ENCODE data around the gene PXMP2. TPM values are rescaled to one million over a fixed set of nuclear protein-coding genes. Genes with fewer than 3 reads are reported as not detected.

PXMP2 gene
- total and polyA plus RNA-seq, 2 of the 8 experiments (the other 6 are each of a cell fraction or from before 2014, with no cell fraction given), result 13.8 to 15.1 TPM

DNA sequence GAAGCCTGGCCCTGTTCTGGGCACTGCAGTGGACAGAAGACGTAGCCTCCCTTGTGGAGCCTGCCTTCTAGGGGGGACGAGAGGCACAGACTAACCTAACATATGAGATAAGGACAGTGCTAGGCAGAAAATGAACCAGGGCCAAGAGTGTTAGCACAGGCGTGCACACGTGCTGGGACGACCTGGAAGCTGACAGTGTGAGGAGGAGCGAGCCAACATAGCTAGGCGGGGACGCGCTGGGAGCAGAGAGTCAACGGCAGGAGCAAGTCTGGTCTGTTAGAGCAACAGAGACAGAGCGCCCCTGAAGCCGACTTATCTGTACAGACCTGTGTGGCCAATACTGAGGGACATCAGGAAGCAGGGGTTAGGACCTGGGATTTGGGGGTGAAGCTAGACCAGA lies 8.0 kb downstream of the PXMP2 start (continued):
- TF ChIP-seq, protein P1, sequence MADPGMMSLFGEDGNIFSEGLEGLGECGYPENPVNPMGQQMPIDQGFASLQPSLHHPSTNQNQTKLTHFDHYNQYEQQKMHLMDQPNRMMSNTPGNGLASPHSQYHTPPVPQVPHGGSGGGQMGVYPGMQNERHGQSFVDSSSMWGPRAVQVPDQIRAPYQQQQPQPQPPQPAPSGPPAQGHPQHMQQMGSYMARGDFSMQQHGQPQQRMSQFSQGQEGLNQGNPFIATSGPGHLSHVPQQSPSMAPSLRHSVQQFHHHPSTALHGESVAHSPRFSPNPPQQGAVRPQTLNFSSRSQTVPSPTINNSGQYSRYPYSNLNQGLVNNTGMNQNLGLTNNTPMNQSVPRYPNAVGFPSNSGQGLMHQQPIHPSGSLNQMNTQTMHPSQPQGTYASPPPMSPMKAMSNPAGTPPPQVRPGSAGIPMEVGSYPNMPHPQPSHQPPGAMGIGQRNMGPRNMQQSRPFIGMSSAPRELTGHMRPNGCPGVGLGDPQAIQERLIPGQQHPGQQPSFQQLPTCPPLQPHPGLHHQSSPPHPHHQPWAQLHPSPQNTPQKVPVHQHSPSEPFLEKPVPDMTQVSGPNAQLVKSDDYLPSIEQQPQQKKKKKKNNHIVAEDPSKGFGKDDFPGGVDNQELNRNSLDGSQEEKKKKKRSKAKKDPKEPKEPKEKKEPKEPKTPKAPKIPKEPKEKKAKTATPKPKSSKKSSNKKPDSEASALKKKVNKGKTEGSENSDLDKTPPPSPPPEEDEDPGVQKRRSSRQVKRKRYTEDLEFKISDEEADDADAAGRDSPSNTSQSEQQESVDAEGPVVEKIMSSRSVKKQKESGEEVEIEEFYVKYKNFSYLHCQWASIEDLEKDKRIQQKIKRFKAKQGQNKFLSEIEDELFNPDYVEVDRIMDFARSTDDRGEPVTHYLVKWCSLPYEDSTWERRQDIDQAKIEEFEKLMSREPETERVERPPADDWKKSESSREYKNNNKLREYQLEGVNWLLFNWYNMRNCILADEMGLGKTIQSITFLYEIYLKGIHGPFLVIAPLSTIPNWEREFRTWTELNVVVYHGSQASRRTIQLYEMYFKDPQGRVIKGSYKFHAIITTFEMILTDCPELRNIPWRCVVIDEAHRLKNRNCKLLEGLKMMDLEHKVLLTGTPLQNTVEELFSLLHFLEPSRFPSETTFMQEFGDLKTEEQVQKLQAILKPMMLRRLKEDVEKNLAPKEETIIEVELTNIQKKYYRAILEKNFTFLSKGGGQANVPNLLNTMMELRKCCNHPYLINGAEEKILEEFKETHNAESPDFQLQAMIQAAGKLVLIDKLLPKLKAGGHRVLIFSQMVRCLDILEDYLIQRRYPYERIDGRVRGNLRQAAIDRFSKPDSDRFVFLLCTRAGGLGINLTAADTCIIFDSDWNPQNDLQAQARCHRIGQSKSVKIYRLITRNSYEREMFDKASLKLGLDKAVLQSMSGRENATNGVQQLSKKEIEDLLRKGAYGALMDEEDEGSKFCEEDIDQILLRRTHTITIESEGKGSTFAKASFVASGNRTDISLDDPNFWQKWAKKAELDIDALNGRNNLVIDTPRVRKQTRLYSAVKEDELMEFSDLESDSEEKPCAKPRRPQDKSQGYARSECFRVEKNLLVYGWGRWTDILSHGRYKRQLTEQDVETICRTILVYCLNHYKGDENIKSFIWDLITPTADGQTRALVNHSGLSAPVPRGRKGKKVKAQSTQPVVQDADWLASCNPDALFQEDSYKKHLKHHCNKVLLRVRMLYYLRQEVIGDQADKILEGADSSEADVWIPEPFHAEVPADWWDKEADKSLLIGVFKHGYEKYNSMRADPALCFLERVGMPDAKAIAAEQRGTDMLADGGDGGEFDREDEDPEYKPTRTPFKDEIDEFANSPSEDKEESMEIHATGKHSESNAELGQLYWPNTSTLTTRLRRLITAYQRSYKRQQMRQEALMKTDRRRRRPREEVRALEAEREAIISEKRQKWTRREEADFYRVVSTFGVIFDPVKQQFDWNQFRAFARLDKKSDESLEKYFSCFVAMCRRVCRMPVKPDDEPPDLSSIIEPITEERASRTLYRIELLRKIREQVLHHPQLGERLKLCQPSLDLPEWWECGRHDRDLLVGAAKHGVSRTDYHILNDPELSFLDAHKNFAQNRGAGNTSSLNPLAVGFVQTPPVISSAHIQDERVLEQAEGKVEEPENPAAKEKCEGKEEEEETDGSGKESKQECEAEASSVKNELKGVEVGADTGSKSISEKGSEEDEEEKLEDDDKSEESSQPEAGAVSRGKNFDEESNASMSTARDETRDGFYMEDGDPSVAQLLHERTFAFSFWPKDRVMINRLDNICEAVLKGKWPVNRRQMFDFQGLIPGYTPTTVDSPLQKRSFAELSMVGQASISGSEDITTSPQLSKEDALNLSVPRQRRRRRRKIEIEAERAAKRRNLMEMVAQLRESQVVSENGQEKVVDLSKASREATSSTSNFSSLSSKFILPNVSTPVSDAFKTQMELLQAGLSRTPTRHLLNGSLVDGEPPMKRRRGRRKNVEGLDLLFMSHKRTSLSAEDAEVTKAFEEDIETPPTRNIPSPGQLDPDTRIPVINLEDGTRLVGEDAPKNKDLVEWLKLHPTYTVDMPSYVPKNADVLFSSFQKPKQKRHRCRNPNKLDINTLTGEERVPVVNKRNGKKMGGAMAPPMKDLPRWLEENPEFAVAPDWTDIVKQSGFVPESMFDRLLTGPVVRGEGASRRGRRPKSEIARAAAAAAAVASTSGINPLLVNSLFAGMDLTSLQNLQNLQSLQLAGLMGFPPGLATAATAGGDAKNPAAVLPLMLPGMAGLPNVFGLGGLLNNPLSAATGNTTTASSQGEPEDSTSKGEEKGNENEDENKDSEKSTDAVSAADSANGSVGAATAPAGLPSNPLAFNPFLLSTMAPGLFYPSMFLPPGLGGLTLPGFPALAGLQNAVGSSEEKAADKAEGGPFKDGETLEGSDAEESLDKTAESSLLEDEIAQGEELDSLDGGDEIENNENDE (IDR thresholded peaks at IDR 0.05; ENCODE audit: insufficient replicate concordance, low read length), result no peak
- TF ChIP-seq GTF2F1 (IDR thresholded peaks at IDR 0.05; ENCODE audit: borderline replicate concordance, low read depth, low read length) (no peak), ZNF274 (IDR thresholded peaks at IDR 0.05; ENCODE audit: borderline replicate concordance, extremely low read depth, low read length) (no peak), CREB1 (IDR thresholded peaks at IDR 0.05) (no peak), CBX5 (IDR thresholded peaks at IDR 0.05; ENCODE audit: low read depth, low read length) (no peak), POLR2A (IDR thresholded peaks at IDR 0.05; ENCODE audit: control extremely low read depth in 1 of 2, low read depth in 2 of 2, low read length in 2 of 2) (no peak), JUND (IDR thresholded peaks at IDR 0.05; ENCODE audit: low read length) (no peak), MAFK (IDR thresholded peaks at IDR 0.05; ENCODE audit: low read depth, low read length) (no peak), RNF2 (IDR thresholded peaks at IDR 0.05; ENCODE audit: borderline replicate concordance, low read depth, low read length, missing control alignments, poor library complexity, severe bottlenecking) (no peak), CHD2 (IDR thresholded peaks at IDR 0.05; ENCODE audit: low read length) (no peak), RFX5 (IDR thresholded peaks at IDR 0.05; ENCODE audit: borderline replicate concordance, low read depth, low read length) (no peak)
